ENCODE results near the gene APOD.

APOD gene

DNA sequence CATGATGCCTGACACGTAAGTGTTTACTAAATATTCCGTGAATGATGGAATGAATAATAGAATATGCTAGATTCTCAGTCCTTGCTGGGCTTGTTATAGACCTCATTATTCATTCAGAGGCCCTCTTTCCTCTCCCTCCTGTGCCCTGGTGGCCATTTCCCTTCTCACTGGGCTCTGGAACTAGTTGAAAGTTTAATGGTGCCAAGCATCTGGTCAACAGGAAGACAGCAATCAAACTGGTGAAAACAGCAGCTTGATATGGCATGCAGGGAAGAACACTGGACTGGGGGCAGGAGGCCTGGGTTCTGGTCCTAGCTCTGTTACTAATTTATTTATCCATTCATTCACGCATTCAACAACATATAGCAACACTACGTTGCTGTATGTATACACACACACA is 3.7 kb upstream of the APOD start:
- DNase-seq (ENCODE audit: low spot score) = no peak

DNA sequence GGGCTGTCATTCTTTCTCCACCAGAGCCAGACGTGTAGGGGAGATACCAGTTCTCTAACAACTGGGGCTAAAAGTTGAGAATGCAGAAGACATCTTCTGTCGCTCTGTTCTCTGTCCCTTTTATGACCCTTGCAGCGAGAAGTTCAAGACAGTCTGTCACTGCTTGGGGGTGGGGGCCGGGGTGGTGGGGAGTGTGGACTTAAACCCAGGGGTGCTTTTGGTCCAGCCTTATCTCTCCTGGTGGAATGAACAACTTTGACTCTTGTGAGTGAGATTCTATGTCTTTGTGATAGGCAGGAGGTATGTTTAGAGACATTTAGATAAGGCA is 767 bp upstream of the APOD start:
- no peak for DNase-seq (ENCODE audit: low spot score)

DNA sequence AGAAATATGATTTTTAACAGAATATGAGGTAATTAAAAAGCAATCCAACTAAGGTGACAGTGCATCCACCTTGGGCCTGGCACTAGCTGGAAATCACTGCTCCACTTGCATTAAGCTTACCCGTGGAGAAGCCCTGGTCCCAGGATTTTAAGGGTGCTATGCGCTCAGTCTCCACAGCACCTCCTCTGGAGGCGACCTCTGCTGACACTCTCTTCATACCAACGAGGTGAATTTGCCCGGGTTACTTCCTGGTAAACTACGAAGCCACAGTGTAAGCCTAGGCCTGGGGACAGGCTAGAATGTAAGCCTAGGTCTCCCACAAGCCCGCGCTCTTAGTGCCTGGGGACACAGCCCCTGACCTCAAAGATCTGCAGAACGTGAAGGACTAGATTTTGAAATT is 793 bp downstream of the APOD start:
- no peak for DNase-seq (ENCODE audit: low spot score)

DNA sequence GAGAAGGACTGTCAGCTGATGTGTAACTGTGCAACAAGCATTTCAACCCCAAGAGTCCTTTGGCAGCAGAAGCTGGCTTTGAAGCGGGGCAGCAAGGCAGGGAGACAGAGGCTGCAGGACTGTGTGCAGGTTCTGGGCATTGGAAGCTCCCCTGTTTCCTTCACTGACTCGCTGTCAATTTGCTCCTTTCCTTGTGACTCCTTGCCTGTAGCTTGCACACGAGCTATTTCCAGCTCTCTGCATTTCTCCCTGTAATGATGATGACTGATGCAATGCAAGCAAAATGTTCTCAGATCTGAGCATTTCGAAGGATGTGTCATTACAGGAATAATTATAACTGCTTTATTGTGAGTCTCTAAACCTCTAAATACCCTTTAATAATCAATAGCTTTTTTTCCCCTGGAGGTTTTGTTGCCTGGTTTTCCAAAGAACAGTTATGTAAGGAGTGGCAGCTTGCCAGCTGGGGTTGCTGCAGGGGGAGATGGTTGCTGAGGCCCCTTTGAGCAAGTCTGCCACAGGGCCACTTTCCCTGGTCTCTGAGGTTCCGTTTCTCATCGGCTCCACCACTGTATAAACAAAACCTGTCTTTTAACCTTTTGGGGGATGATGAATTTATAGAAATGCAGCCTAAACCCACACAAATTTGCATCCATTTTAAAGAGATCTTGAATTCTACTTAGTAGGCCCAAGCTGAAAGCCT is 2.8 kb downstream of the APOD start:
- DNase-seq (ENCODE audit: low spot score) = no peak

DNA sequence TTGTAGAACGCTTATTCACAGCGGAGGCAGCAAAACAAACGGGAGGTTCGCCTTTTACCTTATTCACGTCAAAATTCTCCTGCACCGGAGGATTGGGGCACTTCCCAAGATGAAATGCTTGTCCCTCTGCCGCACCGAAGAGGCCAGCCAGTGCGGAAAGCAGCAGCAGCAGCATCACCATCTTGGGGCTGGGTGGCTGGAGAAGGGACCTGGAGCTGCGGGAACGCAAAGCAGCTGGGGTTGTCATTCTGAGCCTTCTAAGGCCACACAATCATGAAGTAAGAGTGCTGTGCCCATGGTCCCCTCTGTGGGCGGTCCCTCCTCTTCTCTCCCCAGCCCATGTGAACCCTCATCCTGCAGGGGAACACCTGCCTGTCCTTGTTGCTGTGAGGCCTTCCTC is 4.5 kb downstream of the APOD start:
- no peak for DNase-seq (ENCODE audit: low spot score)

DNA sequence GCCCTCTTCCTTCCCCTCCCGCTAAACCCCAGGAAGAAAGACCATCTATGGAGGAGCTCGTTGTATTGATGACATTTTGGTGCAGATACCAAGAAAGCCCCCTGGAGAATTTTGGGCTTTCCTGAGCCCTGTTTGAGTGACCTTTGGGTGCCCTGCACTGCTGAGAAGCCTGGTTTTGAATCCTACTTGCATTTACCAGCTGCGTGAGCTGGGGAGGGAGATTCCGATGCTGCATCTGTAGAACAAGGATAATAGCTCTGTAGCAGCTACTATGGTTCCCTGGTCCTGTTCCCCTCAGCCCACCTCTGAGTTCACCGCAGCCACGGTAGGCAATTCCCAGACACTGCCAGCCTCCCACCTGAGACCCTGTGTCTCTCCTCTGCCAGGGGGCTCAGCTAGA is 5.2 kb downstream of the APOD start:
- DNase-seq (ENCODE audit: low spot score) = no peak

DNA sequence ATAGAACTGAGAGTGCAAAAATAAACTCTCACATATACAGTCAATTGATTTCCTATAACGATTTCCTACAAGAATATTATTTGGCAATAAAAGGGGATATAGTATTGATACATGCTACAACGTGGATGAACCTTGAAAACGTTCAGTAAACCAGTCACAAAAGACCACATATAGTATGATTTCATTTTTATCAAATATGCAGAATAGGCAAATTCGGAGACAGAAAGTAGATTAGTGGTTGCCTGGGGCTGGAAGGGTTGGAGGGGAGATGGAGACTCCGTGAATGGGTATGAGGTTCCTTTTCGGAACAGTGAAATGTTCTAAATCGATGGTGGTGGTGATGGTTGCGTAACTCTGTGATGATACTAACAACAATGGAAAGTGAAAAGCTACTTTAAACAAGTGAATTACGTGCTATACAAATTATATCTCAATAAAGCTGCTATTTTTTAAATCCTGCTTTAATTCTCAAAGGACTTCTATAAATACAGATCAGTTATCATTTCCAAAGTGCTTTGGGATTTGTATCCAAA is 6.0 kb downstream of the APOD start:
- DNase-seq (ENCODE audit: low spot score) = no peak

DNA sequence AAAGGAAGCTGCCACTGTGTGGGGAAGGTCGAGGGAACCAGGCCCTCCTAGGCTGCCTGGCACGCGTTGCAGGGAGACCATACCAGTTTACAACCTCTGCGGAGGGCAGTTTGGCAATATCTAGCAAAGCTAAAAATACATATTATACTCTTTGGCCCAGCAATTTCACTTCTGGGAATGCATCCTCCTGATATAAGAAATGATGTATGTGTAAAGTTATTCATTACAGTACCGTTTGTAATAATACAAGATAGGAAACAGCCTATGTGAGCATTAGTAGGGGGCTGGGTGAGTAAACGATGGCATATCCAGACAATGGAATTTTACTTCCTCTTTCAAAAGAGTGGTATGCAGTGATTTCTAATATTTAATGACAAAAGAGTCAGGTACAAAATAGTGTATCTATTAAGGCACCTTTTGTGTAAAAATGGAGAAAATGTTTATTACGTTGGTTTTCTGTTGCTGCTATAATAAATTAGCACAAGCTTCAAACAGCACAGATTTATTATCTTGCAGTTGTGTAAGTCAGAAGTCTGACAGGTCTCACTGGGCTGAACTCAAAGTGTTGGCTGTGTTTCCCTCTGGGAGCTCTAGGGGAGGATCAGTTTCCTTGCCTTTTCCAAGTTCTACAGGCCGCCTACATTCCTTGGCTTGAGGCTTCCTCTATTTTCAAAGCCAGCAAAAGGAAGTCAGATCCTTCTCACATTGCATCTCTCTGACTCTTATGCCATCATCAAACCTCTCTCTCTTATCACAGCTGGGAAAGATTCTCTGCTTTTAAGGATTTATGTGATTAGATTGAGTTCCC is 9.0 kb downstream of the APOD start:
- DNase-seq (ENCODE audit: low spot score) = no peak

DNA sequence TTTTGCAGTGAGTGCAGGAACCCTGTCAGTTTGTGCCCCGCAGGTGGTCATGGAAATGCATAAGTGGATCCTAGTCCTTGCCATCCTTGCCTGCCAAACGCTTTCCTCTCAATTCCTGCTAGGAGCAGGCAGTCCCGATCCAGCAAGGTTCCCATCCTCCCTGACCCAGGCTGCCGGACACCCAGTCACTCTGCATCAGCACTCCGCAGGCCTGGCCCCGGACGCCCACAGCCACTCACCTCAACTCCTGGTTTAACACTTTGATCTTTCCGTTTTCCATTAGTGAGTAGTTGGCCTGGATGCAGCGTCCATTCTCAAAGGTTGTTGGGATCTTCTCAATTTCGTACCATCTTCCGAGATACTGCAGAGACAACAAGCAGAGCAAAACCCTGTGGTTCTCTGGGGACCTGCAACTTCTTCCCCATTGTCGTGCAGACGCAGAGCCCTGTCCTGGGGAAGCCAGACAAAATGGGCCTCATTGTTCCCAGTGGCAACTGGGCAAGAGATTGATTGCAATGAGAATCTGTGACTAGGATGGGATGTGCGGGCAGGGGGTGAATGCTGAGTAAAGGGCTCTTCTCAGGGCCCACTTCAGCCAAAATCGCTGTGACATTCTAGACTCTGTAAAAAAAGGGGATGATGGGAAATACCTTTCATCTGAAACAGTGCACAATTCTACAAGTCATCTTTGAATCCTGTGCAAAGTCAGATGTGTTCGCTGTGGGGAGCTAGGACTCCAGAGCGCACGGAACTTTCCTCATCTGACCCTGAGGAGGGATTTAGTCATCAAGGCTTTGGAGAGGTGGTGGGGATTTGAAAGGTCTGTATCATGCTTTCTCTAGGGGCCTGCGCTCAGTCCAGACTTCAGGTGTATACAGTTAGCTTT is 9.9 kb downstream of the APOD start:
- no peak for DNase-seq (ENCODE audit: low spot score)

DNA sequence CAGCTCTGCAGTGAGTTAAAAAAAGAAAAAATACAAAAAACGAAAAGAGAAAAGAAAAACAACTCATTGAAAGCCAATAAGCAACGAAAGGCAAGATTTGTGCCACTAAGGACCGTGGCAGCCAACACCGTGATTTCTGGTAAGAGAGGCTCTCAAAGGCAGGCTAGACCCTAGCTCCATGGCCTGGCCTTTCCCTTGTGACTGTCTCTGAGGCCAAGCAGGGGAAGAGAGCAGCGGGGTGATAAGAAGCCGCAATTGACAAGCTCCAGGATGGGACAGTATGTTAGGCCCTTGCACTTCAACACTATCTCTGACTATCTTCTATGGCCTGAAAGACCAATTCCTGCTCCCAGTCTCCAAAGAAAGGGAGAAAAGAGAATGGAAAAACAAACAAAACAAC is 12.4 kb downstream of the APOD start:
- no peak for DNase-seq (ENCODE audit: low spot score)

DNA sequence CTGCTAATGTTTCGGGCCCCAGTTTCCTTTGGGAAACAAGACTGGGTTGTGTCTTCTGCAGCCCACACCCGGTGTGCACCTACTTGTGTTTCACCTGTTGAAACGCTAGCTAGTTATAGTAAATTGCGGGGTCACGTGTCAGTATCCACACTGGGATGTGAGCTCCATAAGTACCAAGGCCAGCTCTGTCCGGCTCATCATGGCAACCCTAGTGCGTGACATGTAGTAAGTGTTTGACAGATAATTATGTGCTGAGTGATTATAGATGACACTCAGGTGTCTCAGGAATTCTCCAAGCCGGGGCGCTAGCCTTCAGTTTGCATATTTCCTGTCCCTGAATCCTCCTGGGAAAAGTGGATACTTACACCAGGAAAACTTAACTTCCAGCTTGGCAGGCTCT is 12.8 kb downstream of the APOD start:
- no peak for DNase-seq (ENCODE audit: low spot score)

DNA sequence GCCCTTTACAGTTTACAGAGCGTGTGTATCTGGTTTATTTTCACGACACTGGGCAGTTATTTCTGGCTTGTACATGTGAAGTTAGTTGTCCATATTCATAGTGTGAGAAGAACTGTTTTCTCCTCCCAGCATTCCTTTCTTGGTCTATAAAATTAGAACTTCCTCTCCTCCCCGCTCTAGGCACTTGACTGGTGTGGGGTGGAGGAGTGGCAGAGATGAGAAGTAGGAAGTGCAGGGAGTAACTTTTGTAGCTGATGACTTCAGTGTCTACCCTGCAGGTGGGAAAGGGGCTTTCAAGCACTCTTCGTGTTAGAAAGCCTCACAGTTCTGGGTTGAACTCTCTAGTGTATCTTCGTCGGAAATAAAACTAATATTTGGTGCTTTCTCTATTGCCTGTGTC is 13.4 kb downstream of the APOD start:
- no peak for DNase-seq (ENCODE audit: low spot score)

DNA sequence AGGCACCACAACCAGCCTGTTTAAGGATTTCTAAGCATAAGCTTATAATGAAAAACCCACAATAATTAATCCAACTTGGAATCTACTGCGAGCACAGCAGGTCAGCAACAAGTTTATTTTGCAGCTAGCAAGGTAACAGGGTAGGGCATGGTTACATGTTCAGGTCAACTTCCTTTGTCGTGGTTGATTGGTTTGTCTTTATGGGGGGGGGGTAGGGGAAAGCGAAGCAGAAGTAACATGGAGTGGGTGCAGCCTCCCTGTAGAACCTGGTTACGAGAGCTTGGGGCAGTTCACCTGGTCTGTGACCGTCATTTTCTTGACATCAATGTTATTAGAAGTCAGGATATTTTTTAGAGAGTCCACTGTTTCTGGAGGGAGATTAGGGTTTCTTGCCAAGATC is 15.1 kb downstream of the APOD start:
- no peak for DNase-seq (ENCODE audit: low spot score)

DNA sequence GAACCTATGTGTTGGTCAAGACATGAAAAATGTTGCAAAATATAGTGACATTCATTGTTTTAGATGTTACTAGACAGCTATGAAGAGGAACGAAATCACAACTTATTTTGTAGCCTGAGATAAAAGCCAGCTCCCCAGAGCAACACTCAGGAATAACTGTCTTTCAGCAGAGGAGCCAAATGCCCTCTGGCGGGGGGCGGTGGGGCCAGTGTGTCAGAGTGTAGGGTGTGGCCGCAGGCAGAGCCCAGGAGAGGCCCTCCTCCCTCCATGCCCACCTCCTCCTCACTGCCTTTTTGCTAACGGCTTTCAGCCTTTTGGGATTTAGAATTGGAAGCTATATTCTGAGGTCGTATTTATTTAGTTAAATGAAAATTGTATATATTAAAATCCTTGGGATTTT is 16.9 kb downstream of the APOD start:
- no peak for DNase-seq (ENCODE audit: low spot score)

DNA sequence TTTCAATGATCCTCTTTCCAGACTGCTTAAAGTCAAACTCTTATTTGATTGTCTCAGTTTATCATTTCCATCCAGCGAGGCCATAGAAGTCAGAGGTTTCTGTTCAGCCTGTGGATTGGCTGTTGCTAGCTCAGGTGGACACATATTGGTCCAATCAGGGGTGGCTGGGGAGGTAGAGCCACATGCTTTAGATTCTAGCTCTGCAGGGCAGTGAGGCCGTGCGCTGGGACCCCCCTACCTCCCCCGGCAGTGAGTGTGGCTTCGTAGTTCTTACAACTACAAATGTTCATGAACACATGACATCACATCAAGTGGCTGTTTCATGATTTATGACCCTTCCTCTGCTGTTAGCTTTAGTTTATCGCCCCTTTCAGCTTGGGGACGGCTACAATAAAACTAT is 18.0 kb downstream of the APOD start:
- no peak for DNase-seq (ENCODE audit: low spot score)

DNA sequence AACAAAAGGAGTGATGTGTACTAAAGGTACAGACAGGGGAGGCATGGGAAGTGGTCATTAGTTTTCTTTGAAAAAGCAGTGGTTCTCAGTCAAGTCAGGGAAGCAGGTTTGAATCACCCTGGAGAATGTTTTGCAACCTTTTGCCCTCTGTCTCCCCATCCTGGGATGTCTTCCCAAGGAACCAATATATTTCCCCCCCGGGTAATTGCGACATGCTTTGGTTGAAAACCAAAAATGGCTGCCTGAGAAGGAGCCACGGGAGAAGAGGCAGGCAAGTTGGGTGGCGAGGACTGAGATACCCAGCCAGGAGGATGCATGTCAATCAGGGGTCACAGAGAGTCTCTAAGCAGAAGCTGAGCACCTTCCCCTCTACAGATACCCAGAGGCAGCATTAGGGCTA is 20.4 kb downstream of the APOD start:
- no peak for DNase-seq (ENCODE audit: low spot score)

DNA sequence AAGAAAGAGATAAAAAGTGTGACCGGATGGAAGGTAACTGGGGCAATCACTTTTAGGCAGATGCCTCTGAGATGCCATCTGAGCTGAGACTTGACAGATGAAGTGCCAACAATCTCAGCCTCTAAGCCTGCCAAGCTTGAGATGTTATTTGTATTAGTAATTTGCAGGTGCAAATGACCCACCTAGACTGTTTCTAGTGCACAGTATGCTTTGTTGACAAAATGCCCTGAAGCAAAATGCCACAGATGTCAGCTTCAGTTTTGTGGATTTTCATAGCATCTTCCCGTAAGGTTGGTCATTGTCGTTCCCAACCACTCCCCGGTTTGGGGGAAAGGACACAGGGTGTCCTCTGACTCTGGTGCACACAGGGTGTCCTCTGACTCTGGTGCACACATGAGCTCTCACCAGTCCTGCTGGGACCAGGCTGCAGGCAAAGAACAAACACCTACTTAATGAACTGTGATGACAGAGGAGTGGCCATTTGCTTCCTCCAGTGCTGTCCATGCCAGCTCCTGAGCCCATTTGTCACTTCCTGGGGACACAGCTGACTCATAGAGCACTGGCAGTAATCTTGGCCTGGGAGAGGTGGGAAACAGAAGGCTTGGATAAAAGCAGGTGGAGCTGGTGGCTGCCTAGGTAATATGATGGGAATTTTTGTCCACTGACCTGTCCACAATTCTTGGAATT is 23.9 kb downstream of the APOD start:
- no peak for DNase-seq (ENCODE audit: low spot score)

DNA sequence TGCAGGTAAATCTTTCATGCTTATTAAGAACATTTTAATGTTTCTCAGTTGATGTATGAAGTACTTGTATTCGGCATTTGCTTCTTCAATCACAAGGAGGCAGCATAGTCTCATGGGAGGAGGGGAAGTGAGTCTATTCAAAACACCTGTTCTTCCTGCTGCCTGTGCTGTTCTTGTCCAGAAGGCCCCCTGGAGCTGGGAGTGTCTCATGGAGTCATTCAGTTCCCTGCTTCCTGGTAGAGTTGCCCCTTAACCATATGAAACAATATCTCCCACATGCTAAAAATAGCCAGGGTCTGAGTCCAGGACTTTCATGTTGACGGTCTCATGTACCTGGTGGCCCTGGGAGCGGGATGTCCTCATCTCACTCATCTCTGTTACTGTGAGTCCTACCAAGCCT is 25.1 kb downstream of the APOD start:
- no peak for DNase-seq (ENCODE audit: low spot score)

DNA sequence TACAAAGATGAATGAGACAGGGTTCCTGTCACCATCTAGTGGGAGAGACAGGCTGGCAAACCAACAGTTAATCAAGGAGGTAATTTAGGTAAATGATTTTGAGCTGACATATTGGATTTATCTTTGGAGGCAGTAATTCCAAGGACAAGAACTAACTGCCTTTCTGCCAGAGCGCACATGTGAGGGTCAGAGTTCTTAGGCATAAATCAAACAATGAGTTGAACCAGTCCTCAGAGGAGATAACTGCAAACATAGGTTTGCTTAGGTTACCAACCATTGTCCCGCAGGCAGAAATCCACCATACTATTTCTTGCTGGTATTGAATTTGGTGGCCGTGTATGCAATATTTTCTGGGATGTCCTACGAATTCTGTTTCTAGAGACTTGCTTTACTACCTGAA is 26.4 kb downstream of the APOD start:
- DNase-seq (ENCODE audit: low spot score) = no peak

DNA sequence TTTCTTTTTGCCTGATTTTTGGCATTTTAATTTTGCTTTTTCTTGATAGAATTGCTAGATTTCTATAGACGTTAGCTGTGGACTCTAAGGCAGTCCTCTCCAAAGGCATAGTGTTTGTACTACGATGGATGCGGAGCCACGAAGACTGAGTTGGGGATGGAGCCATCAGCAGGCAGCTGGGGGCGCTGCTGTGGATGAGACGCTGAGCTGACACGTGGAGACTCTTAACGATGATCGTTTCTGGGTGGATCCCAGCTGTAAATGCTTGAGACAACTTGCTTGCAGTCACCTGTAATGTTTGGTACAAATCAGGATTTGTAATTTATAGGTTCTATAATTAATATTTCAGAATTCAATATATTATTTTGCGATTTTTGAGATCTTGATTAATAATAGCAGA is 27.4 kb downstream of the APOD start:
- DNase-seq (ENCODE audit: low spot score) = no peak

DNA sequence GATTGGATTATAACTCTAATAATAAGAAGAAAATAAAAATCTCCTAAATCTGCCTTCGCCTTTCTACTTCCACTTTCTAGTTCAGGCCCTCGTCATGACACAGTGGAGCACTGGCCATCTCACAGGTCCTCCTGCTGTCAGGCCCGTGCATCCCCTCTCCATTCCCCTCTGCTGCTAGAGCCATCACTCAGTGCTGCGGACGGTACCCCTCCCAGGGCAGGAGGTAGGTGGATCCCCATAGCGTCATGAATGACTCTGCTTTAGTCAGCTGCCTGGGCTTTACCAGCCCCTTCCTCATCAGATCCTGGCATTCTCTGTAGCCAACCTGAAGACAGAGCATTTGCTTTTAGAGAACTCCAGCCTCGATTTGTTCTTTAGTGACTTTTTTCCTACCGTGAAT is 28.6 kb downstream of the APOD start:
- DNase-seq (ENCODE audit: low spot score) = no peak

DNA sequence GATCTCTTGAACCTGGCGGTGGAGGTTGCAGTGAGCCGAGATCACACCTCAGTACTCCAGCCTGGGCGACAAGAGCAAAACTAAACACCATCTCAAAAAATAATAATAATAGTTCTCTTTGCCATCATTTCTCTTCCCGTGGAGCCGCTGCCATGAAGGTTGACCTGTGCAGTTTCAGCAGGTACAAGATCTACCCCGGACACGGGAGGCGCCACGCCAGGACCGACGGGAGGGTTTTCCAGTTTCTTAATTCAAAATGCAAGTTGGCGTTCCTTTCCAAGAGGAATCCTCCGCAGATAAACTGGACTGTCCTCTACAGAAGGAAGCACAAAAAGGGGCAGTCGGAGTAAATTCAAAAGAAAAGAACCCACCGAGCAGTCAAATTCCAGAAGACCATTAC is 29.3 kb downstream of the APOD start:
- DNase-seq (ENCODE audit: low spot score) = no peak

All from hematopoietic multipotent progenitor cell treated with erythropoietin and hydrocortisone succinate and interleukin-3 and kit ligand, for 17 days (in vitro differentiated cells).